Fibroblast of villous mesenchyme (primary cell): Measurements from ENCODE around the gene SLC39A10. TPM values are rescaled to one million over a fixed set of nuclear protein-coding genes. Genes with fewer than 3 reads are reported as not detected.
A peak's percentile ranks its signal among the peaks of the same experiment; 100 is the strongest.

Source experiments
- DNase-seq: peaks from one replicate; pipeline ENCODE4 v3.0.0-alpha.2; 2010; ENCODE audit warnings: low read depth
- H3K4me3 ChIP-seq: 2 replicates; pipeline ENCODE4 v1.5.1; 2011; ENCODE audit warnings: low read depth, mild to moderate bottlenecking, low read length
- total RNA-seq: library from RNA; depleted of rRNA; stranded (reverse); fragments of >200 nt; gene quantifications from 2 replicates; pipeline ENCODE4 v1.2.3, GENCODE V29; 2012
- TF ChIP-seq, protein P1 (sequence below): IDR thresholded peaks from 2 replicates; pipeline ENCODE4 v1.5.1; 2012; ENCODE audit warnings: low read depth, mild to moderate bottlenecking, low read length; ENCODE audit not compliant: insufficient read depth

SLC39A10 gene
- total RNA-seq, 1 donor, result 73.8 TPM

DNA sequence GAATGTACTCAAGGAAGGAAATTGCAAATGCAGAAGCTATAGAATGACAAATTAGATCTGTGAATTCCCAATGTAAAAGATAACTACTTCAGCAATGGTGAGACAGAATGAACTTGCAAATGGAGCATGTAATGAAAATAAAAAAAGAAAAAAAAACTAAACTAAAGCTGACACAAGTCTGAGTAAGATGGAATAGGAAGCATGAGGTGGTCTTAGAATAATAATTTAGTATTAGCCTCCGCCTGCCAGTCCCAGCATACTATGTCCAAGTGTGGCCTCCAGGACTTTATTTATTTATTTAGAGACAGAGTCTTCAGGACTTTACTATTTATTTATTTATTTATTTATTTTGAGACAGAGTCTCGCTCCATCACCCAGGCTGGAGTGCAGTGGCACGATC, 37.4 kb upstream of the SLC39A10 start:
- no peak for DNase-seq
- H3K4me3 ChIP-seq, result no peak overlapping the region
- TF ChIP-seq, protein P1, sequence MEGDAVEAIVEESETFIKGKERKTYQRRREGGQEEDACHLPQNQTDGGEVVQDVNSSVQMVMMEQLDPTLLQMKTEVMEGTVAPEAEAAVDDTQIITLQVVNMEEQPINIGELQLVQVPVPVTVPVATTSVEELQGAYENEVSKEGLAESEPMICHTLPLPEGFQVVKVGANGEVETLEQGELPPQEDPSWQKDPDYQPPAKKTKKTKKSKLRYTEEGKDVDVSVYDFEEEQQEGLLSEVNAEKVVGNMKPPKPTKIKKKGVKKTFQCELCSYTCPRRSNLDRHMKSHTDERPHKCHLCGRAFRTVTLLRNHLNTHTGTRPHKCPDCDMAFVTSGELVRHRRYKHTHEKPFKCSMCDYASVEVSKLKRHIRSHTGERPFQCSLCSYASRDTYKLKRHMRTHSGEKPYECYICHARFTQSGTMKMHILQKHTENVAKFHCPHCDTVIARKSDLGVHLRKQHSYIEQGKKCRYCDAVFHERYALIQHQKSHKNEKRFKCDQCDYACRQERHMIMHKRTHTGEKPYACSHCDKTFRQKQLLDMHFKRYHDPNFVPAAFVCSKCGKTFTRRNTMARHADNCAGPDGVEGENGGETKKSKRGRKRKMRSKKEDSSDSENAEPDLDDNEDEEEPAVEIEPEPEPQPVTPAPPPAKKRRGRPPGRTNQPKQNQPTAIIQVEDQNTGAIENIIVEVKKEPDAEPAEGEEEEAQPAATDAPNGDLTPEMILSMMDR, result no peak

DNA sequence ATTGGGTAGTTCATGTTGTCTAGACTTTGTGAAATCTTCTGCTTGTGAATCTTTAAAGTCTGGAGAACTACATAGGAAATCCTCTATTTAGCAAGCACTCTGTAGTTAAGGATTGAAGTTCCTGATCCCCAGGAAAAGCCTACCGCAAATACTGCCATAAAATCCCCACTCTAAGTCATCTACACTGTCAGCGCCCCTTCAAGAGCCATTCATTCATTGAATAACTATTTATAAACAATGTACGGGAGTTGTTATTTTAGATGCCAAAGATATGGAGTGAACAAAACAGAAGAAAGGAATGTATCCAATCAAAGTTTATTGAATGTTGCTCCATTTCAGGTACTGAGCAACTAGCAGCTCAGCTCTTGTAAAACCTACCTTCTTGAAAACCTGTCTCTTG, 36.5 kb upstream of the SLC39A10 start:
- TF ChIP-seq, protein P1, result no peak
- DNase-seq, result peak; percentile 65
- H3K4me3 ChIP-seq, result no peak overlapping the region

DNA sequence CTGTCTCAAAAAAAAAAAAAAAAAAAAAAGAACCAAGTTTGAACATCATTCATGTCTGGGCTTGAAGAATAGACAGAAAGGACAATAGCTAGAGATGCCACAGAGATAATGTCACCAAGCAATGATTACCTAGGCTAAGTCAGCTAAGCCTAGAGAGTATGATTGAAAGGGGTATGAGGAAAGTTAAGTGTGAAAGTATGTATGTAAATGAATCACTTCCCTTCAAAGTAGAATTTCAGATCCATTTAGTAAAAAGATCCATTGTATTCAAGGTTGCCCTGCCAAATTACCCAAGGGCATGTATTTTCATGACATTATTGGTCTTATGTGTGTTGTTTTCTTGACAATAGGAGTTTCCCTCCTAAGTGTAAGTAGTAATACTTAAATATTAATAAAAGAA, 34.1 kb upstream of the SLC39A10 start:
- no peak overlapping the region for H3K4me3 ChIP-seq
- TF ChIP-seq, protein P1, result no peak
- DNase-seq, result no peak

DNA sequence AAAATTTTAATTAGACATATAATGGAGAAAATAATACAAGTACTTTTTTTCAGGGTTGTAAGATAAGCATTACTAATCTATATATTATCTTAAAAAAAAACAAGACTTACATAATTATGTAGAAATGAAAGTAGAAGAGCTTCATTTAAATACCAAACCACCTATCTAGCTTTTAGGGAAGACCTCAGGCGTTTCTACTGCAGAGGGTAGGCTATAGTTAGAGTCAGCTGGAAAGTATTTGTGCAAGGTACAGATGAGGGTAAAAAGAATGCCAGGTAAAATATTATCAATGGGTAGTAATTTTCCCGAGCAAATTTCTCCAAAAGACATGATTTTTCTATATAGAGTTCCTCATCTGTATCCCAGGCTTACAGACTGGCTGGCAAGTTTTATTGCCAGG, 30.5 kb upstream of the SLC39A10 start:
- TF ChIP-seq, protein P1, result no peak
- no peak for DNase-seq
- H3K4me3 ChIP-seq, result no peak overlapping the region

DNA sequence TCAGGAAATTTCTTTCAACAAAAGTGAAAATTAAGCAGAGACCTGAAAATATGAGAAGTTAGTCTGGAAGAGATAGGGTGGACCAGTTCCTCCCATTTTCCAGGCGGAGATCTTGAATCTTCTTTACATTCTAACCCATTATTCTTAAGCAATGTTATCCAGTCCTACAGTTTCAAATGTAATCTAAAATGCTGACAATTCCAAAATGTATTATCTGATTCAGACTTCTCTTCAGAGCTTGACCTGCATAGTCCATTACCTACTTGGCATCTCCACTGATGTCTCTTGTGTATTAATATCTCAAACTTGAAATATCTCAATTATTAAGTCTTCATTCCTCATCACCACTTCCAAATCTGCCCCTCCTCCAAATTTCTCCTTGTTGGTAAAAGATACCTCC, 28.4 kb upstream of the SLC39A10 start:
- no peak for DNase-seq
- TF ChIP-seq, protein P1, result no peak
- no peak overlapping the region for H3K4me3 ChIP-seq

DNA sequence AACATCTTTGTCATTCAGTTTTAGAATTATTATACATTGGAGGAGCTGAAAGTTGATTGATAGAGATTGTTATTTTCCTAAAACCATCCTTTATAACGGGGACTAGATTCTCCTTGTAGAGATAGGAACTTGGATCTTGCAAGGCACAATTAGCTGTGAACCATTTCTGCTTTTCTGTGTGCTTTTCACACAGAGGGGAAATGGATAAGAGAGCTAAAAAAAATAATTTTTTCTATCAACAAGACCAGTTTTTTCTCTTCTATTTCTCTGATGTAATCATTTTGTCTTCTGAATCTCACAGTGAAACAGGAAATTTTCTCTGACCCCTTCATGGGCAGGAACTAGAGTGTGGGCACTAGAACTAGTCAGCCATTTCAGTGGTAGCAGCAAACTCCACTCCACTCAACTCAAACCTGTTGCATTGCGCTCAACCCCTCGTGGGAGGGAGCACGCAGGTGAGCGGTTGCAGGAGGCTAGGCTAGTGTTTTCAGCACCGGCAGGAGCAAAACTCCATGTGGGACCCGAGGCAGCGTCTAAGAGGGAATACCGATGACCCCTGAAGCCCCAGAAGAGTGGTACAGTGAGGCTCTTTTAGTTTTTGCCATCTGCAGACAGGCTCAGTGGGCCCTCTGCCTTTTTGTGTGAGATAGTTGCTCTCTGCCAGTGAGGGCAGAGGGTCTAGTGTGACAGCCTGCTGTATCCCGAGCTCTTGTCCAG, 24.0 kb upstream of the SLC39A10 start:
- no peak overlapping the region for H3K4me3 ChIP-seq
- DNase-seq, result no peak
- TF ChIP-seq, protein P1, result no peak

DNA sequence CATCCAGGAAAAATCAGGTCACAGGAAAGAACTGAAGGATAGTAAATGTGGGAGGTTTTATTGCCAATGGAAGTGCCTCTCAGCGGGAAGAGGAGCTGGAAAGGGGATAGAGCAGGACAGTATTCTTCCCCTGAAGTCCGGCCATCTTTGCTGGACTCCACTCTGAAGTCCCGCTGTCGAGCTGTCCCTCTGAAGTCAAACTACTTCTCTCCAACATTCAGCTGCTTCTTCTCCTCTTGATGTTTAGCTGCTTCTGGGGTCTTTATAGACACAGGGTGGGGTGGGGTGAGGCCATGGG, 23.5 kb upstream of the SLC39A10 start:
- no peak for DNase-seq
- TF ChIP-seq, protein P1, result no peak
- no peak overlapping the region for H3K4me3 ChIP-seq
